HEK293 (cell line): ENCODE measurements around the gene PCDH9.

Source experiments
- CTCF ChIA-PET: fragments of 350-600 bp; formaldehyde crosslinking; extraction: SDS; loops from one replicate; lab custom pipeline; 2021; ENCODE audit warnings: antibody characterized with exemption; lab: Yijun Ruan, JAX
- POLR2A ChIA-PET: fragments of 300-600 bp; formaldehyde crosslinking; extraction: SDS; loops from one replicate; lab custom pipeline; 2020; ENCODE audit warnings: antibody characterized with exemption, inconsistent platforms; lab: Yijun Ruan, JAX
- H3K27ac ChIP-seq: fragments of 200-500 bp; sonication (Bioruptor generic); 2 replicates; pipeline ENCODE4 v1.5.1; 2014; ENCODE audit warnings: low read depth, low read length, control low read depth, inconsistent platforms; ENCODE audit errors: extremely low read depth
- H3K36me3 ChIP-seq, 2 experiments: fragments of 200-500 bp in 1 of 2; sonication (Bioruptor generic) in 1 of 2; 1 replicate in 1 of 2; 2 replicates in 1 of 2; pipeline ENCODE4 v1.5.1; 2014 to 2017; ENCODE audit warnings: inconsistent platforms in 2 of 2, low read length in 2 of 2; ENCODE audit not compliant: control insufficient read depth in 2 of 2, insufficient read depth in 1 of 2
- H3K4me1 ChIP-seq: fragments of 200-500 bp; sonication (Bioruptor generic); 2 replicates; pipeline ENCODE4 v1.5.1; 2014; ENCODE audit warnings: mild to moderate bottlenecking, low read length, inconsistent platforms; ENCODE audit not compliant: control insufficient read depth, insufficient read depth
- H3K4me3 ChIP-seq: 2 replicates; pipeline ENCODE4 v1.5.1; 2011; ENCODE audit warnings: low read depth, mild to moderate bottlenecking, control low read depth, low read length, moderate library complexity
- H3K9me3 ChIP-seq: fragments of 200-500 bp; sonication (Bioruptor generic); 2 replicates; pipeline ENCODE4 v1.5.1; 2014; ENCODE audit warnings: low read depth, low read length, inconsistent platforms; ENCODE audit not compliant: control insufficient read depth, insufficient read depth
- BCL6B ChIP-seq: fragments of 450-650 bp; formaldehyde crosslinking; IDR thresholded peaks from 2 replicates; pipeline ENCODE4 v1.5.1; 2017; ENCODE audit warnings: missing biosample characterization, missing genetic modification characterization
- FEZF1 ChIP-seq: fragments of 450-650 bp; formaldehyde crosslinking; IDR thresholded peaks from 2 replicates; pipeline ENCODE4 v1.5.1; 2016; ENCODE audit warnings: missing biosample characterization, missing genetic modification characterization
- GLI2 ChIP-seq: fragments of 450-650 bp; formaldehyde crosslinking; IDR thresholded peaks from 2 replicates; pipeline ENCODE4; 2017; ENCODE audit warnings: missing biosample characterization, missing genetic modification characterization, low read depth, borderline replicate concordance
- KLF10 ChIP-seq: fragments of 450-650 bp; IDR thresholded peaks from 2 replicates; pipeline ENCODE4 v1.5.1; 2018; ENCODE audit warnings: missing biosample characterization, mild to moderate bottlenecking, missing genetic modification characterization
- KLF17 ChIP-seq: fragments of 450-650 bp; formaldehyde crosslinking; IDR thresholded peaks from 2 replicates; pipeline ENCODE4 v1.5.1; 2016; ENCODE audit warnings: missing biosample characterization, missing genetic modification characterization
- MYNN ChIP-seq: fragments of 450-650 bp; formaldehyde crosslinking; IDR thresholded peaks from 2 replicates; pipeline ENCODE4 v1.5.1; 2016; ENCODE audit warnings: missing biosample characterization, missing genetic modification characterization, borderline replicate concordance
- REST ChIP-seq: fragments of 450-650 bp; formaldehyde crosslinking; IDR thresholded peaks from 2 replicates; pipeline ENCODE4 v1.5.1; 2016; ENCODE audit warnings: missing biosample characterization, missing genetic modification characterization
- SCRT2 ChIP-seq: fragments of 450-650 bp; formaldehyde crosslinking; IDR thresholded peaks from 2 replicates; pipeline ENCODE4 v1.5.1; 2016; ENCODE audit warnings: missing biosample characterization, missing genetic modification characterization
- SETDB1 ChIP-seq: IDR thresholded peaks from one replicate; pipeline ENCODE4 v1.6.1; 2017; ENCODE audit warnings: mild to moderate bottlenecking, low read length, moderate library complexity, mixed read lengths; ENCODE audit not compliant: insufficient read length
- SP2 ChIP-seq: fragments of 450-650 bp; formaldehyde crosslinking; IDR thresholded peaks from 2 replicates; pipeline ENCODE4 v1.5.1; 2016; ENCODE audit warnings: missing biosample characterization, missing genetic modification characterization
- ZNF18 ChIP-seq: fragments of 450-650 bp; formaldehyde crosslinking; IDR thresholded peaks from 2 replicates; pipeline ENCODE4 v1.5.1; 2016; ENCODE audit warnings: missing biosample characterization, missing genetic modification characterization
- ZNF292 ChIP-seq: fragments of 450-650 bp; formaldehyde crosslinking; IDR thresholded peaks from 2 replicates; pipeline ENCODE4 v1.5.1; 2016; ENCODE audit warnings: low read depth, missing biosample characterization, missing genetic modification characterization, borderline replicate concordance
- ZNF398 ChIP-seq: fragments of 450-650 bp; formaldehyde crosslinking; IDR thresholded peaks from 2 replicates; pipeline ENCODE4 v1.5.1; 2017; ENCODE audit warnings: missing biosample characterization, missing genetic modification characterization
- ZNF48 ChIP-seq: fragments of 450-650 bp; formaldehyde crosslinking; IDR thresholded peaks from 2 replicates; pipeline ENCODE4 v1.5.1; 2016; ENCODE audit warnings: missing biosample characterization, missing genetic modification characterization
- ZNF558 ChIP-seq: fragments of 450-650 bp; formaldehyde crosslinking; IDR thresholded peaks from 2 replicates; pipeline ENCODE4 v1.5.1; 2016; ENCODE audit warnings: missing biosample characterization, missing genetic modification characterization
- ZNF654 ChIP-seq: fragments of 450-650 bp; formaldehyde crosslinking; IDR thresholded peaks from 2 replicates; pipeline ENCODE4 v1.5.1; 2016; ENCODE audit warnings: low read depth, missing biosample characterization, missing genetic modification characterization
- ZNF660 ChIP-seq: fragments of 450-650 bp; IDR thresholded peaks from 2 replicates; pipeline ENCODE4 v1.5.1; 2018; ENCODE audit warnings: missing biosample characterization, mild to moderate bottlenecking, missing genetic modification characterization
- ZNF704 ChIP-seq: fragments of 450-650 bp; formaldehyde crosslinking; IDR thresholded peaks from 2 replicates; pipeline ENCODE4 v1.5.1; 2016; ENCODE audit warnings: missing biosample characterization, missing genetic modification characterization
- ZSCAN30 ChIP-seq: fragments of 450-650 bp; IDR thresholded peaks from 2 replicates; pipeline ENCODE4 v1.5.1; 2018; ENCODE audit warnings: missing biosample characterization, mild to moderate bottlenecking, missing genetic modification characterization, moderate library complexity

PCDH9 gene

GRCh38 chr13:66565279-66565678, 664.9 kb downstream of the PCDH9 start:
- no peak for TF ChIP-seq KLF17
- TF ChIP-seq ZSCAN30 (tag by site-specific recombination), result no peak
- no peak for TF ChIP-seq ZNF292 (tag by site-specific recombination)
- TF ChIP-seq BCL6B (tag by site-specific recombination), result peak; percentile 53; the same call in 1 of the 2 replicates
- no peak for TF ChIP-seq ZNF398 (tag by site-specific recombination)
- TF ChIP-seq, all 188 proteins: peak for 1
- H3K4me3 ChIP-seq, result no peak overlapping the region
- no peaks in the 10 kb centered on the region for H3K9me3 ChIP-seq
- no peaks in the 10 kb centered on the region for H3K36me3 ChIP-seq
- no peak overlapping the region for H3K27ac ChIP-seq
- POLR2A ChIA-PET, result no interaction called here
- no peaks in the 10 kb centered on the region for H3K4me1 ChIP-seq
- CTCF ChIA-PET, result no interaction called here

GRCh38 chr13:66563076-66563475, 667.1 kb downstream of the PCDH9 start:
- CTCF ChIA-PET, result no interaction called here

GRCh38 chr13:66562054-66562453, 668.1 kb downstream of the PCDH9 start:
- H3K9me3 ChIP-seq, result no peaks in the 10 kb centered on the region
- ChIA-PET POLR2A (no interaction called here), CTCF (no interaction called here)
- no peak overlapping the region for H3K27ac ChIP-seq
- H3K4me3 ChIP-seq, result no peak overlapping the region
- H3K4me1 ChIP-seq, result no peaks in the 10 kb centered on the region
- TF ChIP-seq KLF10 (tag by site-specific recombination) (no peak), ZNF18 (tag by site-specific recombination) (no peak), ZNF654 (tag by site-specific recombination) (no peak), REST (tag by site-specific recombination) (no peak), MYNN (tag by site-specific recombination) (no peak), SETDB1 (peak; percentile 44)
- H3K36me3 ChIP-seq, result no peaks in the 10 kb centered on the region

More at GRCh38 chr13:66563076-66563475, 667.1 kb downstream of the PCDH9 start:
- Histone ChIP-seq H3K27ac (no peak overlapping the region), H3K9me3 (no peaks in the 10 kb centered on the region), H3K36me3 (no peaks in the 10 kb centered on the region), H3K4me1 (no peaks in the 10 kb centered on the region), H3K4me3 (no peak overlapping the region)
- TF ChIP-seq FEZF1, result 0 out of 2 replicates have a peak, but pooled peaks have one; percentile 25
- no peak for TF ChIP-seq ZNF48 (tag by site-specific recombination)
- no peak for TF ChIP-seq ZNF704
- TF ChIP-seq ZNF18 (tag by site-specific recombination), result no peak
- TF ChIP-seq ZNF558, result no peak
- no peak for TF ChIP-seq ZNF660 (tag by site-specific recombination)
- no peak for TF ChIP-seq SP2
- no peak for TF ChIP-seq SCRT2 (tag by site-specific recombination)
- TF ChIP-seq GLI2 (tag by site-specific recombination), result no peak
- POLR2A ChIA-PET, result no interaction called here
